Measurements from ENCODE around the gene MUC4.
"Not testable (repeated sequence)": the region's sequence is repeated elsewhere in the genome, so short reads cannot be mapped to it uniquely, and the experiment has no call there.

The MUC4 gene

GRCh38 chr3:195744437-195744836 is 67.3 kb downstream of the MUC4 start:
- no peak for DNase-seq (ENCODE audit: low read depth in 2 of 2)

GRCh38 chr3:195739561-195740111 is 72.1 kb downstream of the MUC4 start:
- DNase-seq (ENCODE audit: low read depth in 2 of 2): no peak

GRCh38 chr3:195738274-195739044 is 73.3 kb downstream of the MUC4 start:
- DNase-seq (ENCODE audit: low read depth in 2 of 2): no peak

GRCh38 chr3:195737782-195738181 is 73.9 kb downstream of the MUC4 start:
- DNase-seq (ENCODE audit: low read depth in 2 of 2): not testable (repeated sequence)

GRCh38 chr3:195736866-195737490 is 74.8 kb downstream of the MUC4 start:
- DNase-seq (ENCODE audit: low read depth in 2 of 2): no peak

GRCh38 chr3:195735036-195735695 is 76.6 kb downstream of the MUC4 start:
- DNase-seq (ENCODE audit: low read depth in 2 of 2): no peak

GRCh38 chr3:195732940-195733339 is 78.8 kb downstream of the MUC4 start:
- DNase-seq (ENCODE audit: low read depth in 2 of 2): no peak

GRCh38 chr3:195731356-195731905 is 80.3 kb downstream of the MUC4 start:
- no peak for DNase-seq (ENCODE audit: low read depth in 2 of 2)

GRCh38 chr3:195729476-195730251 is 82.1 kb downstream of the MUC4 start:
- no peak for DNase-seq (ENCODE audit: low read depth in 2 of 2)

GRCh38 chr3:195728789-195729188 is 82.9 kb downstream of the MUC4 start:
- not testable (repeated sequence) for DNase-seq (ENCODE audit: low read depth in 2 of 2)

- DNase-seq (ENCODE audit: low read depth in 2 of 2): no peak
Measured at GRCh38 chr3:195727606-195728195, 84.0 kb downstream of the MUC4 start.

- not testable (repeated sequence) for DNase-seq (ENCODE audit: low read depth in 2 of 2)
Measured at GRCh38 chr3:195725916-195726740, 85.6 kb downstream of the MUC4 start.

GRCh38 chr3:195724363-195724762 is 87.4 kb downstream of the MUC4 start:
- not testable (repeated sequence) for DNase-seq (ENCODE audit: low read depth in 2 of 2)

GRCh38 chr3:195722996-195723345 is 88.8 kb downstream of the MUC4 start:
- DNase-seq (ENCODE audit: low read depth in 2 of 2): not testable (repeated sequence)

GRCh38 chr3:195722139-195722995 is 89.4 kb downstream of the MUC4 start:
- not testable (repeated sequence) for DNase-seq (ENCODE audit: low read depth in 2 of 2)

- not testable (repeated sequence) for DNase-seq (ENCODE audit: low read depth in 2 of 2)
Measured at GRCh38 chr3:195720831-195721506, 90.8 kb downstream of the MUC4 start, which contains the start of gene MUC20. Gene MUC20, plus strand, starts transcription at chr3:195720978. Its CDS starts 30 bp downstream, at chr3:195721008.

- DNase-seq (ENCODE audit: low read depth in 2 of 2): not testable (repeated sequence)
Measured at GRCh38 chr3:195719514-195720254, 92.0 kb downstream of the MUC4 start.
